CD4-positive, alpha-beta T cell treated with Interleukin-15 for 4 hours (primary cell): ENCODE results near the gene PRR14.
"Not testable (repeated sequence)": the region's sequence is repeated elsewhere in the genome, so short reads cannot be mapped to it uniquely, and the experiment has no call there.

Source experiments
- DNase-seq: peaks from one replicate; pipeline ENCODE4 v3.0.0-alpha.2; 2020; ENCODE audit warnings: low spot score

Gene PRR14

DNA sequence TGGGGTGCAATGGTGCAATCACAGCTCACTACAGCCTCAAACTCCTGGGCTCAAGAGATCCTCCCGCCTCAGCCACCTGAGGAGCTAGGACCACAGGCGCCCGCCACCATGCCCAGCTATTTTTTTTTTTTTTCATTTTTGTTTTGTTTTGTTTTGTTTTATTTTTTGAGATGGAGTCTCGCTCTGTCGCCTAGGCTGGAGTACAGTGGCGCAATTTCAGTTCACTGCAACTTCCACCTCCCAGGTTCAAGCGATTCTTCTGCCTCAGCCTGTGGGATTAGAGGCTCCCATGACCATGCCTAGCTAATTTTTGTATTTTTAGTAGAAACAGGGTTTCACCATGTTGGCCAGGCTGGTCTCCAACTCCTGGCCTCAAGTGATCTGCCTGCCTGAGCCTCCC, 18.3 kb upstream of the PRR14 start:
- not testable (repeated sequence) for DNase-seq

DNA sequence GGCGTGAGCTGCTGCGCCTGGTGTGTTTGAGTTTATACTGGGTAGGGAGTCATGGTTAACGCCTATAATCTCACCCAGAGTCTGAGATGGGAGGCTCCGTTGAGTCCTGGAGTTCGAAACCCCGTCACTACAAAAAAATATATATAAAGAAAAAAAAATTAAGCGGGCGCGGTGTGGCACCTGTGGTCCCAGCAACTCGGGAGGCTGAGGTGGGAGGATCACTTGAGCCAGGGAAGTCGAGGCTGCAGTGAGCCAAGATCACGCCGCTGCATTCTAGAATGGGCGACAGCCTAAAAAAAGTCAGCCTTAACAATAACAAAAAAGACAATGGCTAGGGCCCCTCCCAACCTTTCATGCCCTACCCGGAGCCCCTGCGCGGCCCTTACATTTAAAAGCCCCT, 17.2 kb upstream of the PRR14 start:
- no peak for DNase-seq

DNA sequence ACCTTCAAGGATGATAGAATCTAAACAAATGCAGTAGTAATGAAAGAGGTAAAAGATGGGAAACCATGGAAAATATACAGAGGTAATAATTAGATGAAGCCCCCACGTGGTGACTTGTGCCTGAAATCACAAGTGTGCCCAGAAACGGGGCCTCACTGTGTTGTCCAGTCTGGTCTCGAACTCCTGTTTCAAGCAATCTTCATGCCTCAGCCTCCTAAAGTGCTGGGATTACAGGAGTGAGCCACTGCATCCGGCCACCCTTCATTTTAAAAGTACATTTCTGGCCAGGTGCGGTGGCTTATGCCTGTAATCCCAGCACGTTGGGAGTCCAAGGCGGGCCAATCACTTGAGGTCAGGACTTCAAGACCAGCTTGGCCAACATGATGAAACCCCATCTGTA, 14.2 kb upstream of the PRR14 start:
- DNase-seq, result no peak

DNA sequence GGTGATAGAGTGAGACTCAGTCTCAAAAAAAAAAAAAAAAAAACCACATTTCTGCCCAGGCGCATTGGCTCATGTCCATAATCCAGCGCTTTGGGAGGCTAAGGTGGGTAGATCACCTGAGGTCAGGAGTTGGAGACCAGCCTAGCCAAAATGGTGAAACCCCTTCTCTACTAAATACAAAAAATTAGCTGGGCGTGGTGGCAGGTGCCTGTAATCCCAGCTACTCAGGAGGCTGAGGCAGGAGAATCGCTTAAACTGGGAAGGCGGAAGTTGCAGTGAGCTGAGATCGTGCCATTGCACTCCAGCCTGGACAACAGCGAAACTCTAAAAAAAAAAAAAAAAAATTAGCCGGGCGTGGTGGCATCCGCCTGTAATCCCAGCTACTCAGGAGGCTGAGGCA, 13.6 kb upstream of the PRR14 start:
- not testable (repeated sequence) for DNase-seq

DNA sequence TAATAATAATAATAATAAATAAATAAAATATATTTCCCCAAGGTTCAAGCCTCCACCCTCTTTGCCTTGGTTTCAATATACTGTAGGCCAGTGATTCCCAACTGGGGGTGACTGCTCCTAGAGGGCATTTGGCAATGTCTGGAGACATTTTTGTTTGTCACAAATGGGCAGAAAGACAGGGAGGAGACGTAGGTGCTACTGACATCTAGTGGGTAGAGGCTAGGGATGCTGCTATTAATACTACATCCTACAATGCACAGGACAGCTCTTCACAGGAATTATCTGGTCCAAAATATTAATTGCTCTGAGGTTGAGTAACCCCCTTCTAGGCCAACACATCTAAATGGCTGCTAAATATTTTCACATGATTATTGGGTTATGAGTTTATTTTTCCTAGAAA, 12.8 kb upstream of the PRR14 start:
- peak; percentile 45 for DNase-seq

DNA sequence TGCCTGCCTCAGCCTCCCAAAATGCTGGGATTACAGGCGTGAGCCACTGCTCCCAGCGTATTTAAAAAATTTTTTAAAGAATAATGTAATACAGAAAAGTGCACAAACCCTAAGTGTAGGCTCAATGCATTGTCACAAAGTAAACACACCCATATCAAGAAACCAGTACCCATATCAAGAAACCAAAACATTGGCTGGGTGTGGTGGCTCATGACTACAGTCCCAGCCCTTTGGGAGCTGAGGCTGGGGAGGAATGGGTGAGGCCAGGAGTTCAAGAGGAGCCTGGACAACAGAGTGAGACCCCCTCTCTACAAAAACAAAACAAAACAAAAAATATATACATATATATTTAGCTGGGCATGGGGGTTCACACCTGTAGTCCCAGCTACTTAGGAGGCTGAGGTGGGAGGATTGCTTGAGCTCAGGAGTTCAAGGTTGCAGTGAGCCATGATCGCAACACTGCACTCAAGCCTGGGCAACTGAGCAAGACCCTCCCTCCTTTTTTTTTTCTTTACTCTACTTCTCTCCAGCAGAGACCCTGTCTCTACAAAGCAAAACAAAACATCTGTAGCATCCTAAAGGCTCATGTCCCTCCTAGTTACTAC, 9.3 kb upstream of the PRR14 start:
- no peak for DNase-seq

DNA sequence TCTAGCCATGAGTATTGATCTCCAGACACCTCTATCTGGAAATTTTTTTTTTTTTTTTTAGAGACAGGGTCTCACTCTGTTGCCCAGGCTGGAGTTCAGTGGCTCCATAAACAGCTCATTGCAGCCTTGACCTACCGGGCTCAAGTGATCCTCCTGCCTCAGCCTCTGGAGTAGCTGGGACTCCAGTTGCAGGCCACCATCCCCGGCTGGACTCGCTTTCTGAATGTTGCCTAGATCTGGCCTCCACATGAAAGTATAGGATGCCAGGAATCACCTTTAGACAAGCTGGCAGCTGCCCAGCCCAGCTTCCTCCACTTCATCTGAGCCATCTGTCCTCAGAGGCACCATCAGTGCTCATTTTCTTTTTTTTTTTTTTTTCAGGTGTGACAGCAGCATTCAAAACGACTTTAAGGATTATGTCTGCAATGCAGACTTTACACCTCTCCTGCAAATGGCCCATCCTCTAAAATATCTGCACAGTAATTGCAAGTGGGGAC, 6.4 kb upstream of the PRR14 start:
- no peak for DNase-seq

DNA sequence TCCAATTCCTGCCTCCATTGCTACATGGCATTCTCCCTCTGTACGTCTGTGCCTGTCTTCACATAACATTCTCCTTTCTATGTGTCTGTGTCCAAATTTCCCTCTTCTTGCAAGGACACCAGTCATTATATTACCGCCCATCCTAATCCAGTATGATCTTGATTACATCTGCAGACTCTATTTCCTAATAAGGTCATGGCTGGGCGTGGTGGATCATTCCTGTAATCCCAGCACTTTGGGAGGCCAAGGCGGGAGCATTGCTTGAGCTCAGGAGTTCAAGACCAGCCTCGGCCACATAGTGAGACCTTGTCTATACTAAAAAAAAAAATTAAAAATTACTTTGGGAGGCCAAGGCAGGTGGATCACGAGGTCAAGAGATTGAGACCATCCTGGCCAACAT, 5.0 kb upstream of the PRR14 start:
- DNase-seq, result no peak

DNA sequence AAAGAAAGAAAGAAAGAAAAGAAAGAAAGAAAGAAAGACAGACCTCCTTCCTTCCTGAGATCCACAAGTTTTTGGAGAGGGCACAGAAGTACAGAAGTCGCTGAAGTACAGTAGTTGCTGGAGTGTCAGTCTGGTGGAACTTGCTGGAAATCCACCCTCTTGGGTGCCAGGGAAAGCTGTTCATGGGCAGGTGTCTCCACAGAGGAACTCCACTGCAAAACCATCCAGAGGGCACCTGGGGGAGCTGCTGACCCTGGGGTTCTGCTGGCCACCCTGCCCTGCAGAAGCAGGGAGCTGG, 3.5 kb upstream of the PRR14 start:
- DNase-seq, result no peak

DNA sequence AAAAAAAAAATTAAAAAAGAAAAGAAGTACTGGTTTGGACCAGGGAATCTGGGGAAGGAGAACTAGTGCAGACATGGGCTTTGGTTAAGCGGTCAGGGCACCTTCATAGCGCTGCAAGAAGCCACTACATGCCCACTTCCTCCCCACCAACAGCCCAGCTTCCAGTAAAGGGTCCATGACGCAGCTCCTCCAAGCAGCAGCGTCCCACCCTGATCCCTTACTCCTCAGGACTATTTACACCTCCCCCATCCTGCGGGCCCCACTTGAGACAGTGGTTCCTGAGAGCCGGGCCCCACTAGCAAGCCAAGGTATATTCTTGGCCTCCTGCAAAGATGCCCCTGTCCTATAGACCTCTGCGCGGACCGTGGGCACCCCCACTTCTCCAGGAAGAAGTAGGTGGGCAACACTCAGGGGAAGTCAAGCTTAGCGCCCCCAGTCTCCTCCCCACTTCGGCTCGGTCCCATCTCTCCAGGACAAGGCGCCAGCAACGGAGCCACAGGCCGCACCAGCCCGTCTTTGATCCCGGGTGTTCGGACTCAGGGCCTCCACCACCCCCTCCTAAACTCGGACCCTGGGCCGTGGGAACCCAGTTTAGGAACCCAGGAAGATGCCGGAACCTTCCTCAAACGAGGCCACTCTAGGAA, 913 bp upstream of the PRR14 start:
- DNase-seq, result no peak

DNA sequence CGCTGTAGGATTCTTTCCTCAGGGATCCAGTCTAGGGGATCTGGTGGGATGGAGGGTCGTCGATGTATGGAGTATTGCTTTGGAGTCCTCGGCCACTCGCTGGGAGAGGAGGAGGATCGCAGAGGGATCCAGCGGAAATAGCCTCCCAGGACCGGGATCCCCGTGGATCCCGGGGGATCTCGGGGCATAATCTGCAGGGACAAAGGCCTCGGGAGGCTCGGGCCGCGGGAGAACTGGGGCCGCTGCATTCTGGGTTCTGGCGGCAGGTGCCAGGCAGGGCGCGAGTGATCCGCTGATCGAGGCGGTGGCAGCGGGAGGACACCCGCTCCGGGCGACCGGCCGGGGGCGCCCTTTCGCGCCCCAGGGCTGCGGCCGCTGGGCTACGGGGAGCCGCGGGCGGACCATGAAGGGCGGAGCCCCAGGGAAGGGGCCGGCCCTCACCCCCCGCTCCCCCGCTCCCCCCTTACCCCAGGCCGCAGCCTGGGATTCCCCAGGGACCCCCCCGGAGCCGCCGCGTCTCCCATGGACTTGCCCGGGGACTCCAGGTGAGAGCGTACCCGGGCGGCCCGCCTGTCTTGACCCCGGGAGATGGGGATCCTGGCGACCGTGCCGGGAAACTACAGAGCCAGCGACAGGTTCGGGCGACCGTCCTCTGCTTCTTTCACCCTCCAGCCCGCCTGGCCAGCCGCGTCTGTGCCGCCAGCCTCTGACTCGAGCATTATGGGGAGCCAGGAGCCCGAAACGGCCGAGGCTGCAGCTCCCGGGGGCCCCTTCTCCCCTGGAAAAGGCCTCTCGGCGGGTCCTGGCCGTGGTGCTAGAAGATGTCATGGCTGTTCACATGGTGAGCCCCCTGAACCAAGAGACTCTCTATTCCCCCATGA, 604 bp downstream of the PRR14 start:
- peak; percentile 77 for DNase-seq

DNA sequence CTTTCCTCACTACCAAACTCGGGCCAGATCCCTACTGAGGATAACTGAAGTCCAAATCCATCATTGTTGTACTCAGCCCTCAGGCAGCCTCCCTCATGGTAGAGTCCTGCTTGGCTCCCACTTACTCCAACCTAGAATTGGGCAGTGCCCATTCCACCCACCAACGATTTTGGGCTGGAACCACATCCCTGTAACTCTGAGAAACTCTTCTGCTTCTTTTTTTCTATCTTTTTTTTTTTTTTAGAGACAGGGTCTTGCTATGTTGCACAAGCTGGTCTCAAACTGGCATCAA, 1.2 kb downstream of the PRR14 start:
- no peak for DNase-seq

DNA sequence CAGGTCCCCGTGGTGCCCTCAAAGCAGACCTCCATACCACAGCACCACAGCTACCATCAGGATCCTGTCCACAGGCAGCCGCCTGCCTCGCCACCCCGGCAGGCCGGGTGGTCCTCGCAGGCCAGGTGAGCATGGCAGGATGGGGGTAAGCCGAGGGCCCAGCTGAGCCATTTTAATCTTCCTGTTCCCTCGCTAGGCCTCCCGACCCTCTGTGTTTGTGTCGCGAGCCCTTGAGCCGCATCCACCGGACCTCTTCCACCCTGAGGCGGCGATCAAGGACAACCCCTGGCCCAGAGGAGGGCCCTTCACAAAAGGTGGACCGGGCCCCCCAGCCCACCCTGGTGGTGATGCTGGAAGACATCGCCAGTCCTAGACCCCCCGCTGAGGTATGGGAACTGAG, 2.0 kb downstream of the PRR14 start:
- no peak for DNase-seq

DNA sequence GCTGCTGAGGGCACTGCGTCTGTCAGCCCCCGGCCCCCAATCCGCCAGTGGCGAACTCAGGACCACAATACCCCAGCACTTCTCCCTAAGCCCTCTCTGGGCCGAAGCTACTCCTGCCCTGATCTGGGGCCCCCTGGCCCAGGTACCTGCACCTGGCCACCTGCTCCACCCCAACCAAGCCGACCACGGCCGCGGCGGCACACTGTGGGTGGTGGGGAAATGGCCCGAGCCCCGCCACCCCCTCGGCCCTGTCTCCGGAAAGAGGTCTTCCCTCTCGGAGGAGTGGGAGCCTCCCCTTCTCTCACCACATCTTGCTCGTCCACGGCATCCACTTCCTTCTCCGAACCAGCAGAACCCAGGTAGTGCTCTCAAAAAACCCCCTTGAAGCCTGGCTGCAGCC, 4.1 kb downstream of the PRR14 start:
- no peak for DNase-seq

DNA sequence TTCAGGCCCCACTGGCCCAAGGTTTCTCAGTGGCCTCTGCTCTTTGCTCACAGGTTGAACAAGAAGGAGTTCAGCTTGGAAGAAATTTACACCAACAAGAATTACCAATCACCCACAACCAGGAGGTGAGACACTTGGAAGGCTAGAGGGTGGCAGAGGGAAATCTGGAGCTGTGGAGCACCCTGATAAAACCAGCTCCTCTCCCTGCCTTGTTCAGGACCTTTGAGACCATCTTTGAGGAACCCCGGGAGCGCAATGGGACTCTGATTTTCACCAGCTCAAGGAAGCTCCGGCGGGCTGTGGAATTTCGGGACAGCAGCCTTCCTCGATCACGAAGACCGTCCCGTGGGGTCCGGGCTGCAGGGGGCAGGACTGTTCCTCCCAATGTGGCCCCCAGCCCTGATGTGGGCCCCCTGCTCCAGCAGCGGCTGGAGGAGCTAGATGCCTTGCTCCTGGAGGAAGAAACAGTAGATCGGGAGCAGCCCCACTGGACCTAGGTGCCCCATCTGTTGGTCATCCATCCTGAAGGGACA, 5.1 kb downstream of the PRR14 start:
- DNase-seq, result no peak

DNA sequence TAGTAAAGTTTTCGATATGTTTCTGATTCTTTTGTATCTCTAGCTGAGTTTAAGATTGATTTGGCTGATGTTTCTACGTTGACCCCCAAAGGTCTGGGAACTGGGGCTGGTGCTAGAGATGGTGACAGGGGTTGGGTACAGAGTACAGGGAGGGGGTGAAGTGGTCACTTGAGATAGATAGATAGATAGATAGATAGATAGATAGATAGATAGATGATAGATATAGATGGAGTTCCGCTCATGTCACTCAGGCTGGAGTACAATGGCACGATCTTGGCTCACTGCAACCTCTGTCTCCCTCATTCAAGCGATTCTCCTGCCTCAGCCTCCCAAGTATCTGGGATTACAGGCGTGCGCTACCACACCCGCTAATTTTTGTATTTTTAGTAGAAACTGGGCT, 5.6 kb downstream of the PRR14 start:
- DNase-seq, result no peak

DNA sequence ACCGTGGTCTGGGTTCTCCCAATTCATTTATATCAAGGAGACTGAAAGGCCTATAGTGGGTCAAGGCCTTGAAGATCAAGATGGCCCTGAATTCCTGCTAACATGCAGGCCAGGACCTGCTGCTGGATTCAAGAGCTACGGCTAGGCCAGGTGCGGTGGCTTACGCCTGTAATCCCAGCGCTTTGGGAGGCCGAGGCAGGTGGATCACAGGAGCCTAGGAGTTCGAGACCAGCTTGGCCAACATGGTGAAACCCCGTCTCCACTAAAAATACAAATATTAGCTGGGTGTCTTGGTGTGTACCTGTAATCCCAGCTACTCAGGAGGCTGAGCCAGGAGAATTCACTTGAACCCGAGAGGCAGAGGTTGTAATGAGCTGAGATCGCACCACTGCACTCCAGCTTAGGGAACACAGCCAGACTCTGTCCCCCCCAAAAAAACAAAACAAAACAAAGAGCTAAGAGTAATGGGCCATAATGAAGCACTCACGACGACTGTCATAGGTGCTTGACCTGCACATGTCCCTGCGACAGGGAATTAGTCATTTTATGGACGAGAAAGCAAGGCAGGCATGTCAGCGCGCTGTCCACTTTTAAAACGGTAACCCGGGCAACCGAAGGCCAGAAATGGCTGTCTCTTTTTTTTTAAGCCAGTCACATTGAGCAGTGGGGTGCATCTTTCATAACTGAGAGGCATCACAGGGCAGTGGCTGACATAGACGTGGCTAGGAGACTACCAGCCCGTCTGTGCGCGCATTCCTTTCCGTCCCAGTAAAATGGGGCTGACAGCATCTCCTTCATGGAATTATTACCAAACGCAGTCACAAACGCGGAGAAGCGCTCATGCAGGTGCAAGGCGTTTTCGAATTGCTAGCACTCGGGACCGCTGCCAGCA, 6.5 kb downstream of the PRR14 start:
- DNase-seq, result no peak

DNA sequence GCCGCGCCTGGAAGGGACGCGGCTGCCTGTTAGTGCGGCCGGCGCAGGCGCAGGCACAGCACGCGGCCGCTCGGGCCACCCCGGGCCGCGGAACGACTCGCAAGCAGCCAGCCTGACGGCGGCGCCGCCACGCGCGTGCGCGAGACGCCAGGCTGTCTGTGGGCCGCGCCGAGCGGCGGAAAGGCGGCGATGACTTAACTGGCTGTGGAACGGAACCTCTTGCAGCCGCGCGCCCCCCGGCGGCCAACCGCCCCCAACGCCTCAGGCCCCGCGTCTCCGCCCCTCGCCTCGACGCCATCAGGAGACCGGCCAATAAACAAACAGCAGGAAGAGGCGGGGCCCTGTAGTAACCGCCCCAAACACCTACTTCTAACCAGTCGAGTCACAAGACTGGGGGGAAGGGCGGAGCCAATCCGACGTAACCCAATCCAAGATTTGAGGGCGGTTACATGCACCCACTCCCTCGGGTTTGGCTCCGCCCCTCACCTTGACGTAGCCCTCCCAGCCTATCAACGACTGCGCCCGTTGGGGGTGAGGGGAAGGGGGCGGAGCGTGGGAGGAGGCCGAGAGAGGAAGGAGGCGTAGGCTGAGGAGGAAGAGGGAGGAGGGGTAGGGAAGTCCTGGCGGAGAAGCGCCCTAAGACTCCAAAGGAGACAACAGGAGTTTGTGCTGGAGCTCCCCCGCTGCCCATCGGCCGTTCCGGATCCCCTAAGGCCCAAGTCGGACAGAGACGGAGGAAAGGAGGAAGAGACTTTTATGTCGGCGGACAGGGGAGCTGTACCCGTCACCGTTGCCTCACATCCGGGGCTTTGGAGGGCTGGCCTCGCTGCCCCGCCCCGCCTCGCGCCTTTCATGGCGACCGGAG, 7.3 kb downstream of the PRR14 start, which contains the start of gene FBRS:
Gene FBRS (plus strand): TSS at position 566 of the 865 bp plus-strand sequence. CDS start 1,088 bp downstream, outside the sequence.
- peak; percentile 100 for DNase-seq

DNA sequence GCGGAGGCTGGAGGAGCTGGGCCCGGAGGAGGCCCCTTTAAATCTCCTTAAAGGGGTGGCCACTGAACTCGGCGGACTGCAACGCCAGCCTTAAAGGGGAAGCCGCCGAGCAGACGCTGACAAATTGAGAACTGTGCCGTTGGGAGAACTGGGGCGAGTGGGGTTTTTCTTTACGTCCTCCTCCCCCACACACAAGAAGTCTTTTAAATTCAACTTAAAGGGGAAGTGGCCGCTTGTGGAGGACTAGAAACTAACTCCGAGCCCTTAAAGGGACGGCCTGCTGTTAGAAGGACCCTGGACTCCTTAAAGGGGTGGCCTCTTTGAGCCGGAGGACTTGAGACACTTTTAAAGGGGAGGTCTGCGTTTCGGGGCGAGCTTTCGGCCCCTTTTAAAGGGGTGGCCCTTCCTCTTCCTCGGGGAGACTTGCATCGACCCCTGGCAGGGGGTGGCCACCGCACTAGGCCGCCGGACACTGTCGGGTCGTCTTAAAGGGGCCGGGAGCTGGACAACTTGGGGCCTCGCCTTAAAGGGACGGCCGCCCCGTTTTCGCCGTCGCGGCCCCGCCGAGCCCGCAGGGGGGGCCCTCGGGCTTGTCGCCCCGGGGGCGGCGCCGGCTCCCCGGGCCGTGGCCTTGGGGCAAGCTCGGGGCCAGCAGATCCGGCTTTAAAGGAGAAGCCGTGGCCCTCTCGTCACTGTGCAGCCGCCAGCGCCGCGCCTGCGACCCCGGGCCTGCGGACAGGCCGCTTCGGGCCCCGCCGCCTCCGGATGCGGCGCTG, 8.2 kb downstream of the PRR14 start:
- DNase-seq, result no peak
